Renal pelvis (tissue), 12 donors: ENCODE measurements around the gene ADCY4. TPM values are rescaled to one million over a fixed set of nuclear protein-coding genes. Genes with fewer than 3 reads are reported as not detected.
A peak's percentile ranks its signal among the peaks of the same experiment; 100 is the strongest.
"Not testable (repeated sequence)": the region's sequence is repeated elsewhere in the genome, so short reads cannot be mapped to it uniquely, and the experiment has no call there.

Experiments used
- DNase-seq: peaks from one replicate; pipeline ENCODE4 v3.0.0-alpha.2; 2013
- long read RNA-seq, 16 experiments: transcript quantifications; one replicate each; lab custom pipeline, GENCODE V29; 2026
- polyA plus RNA-seq, 3 donors: library from polyadenylated mRNA; unstranded; fragments of 120-200 nt; gene quantifications; one replicate each; pipeline ENCODE4 v1.2.1, GENCODE V29; 2013; ENCODE audit not compliant: insufficient read length in 3 of 3

The ADCY4 gene
- polyA plus RNA-seq = 10 to 100 TPM; 19.3 to 22.6 (median 20.8) TPM
- long read RNA-seq, donor 1, partial matches to known transcripts = 0 of 3 reads
- long read RNA-seq, donor 1, other reads (novel, unspliced or antisense) = 0 of 3 reads
- long read RNA-seq, donor 2, partial matches to known transcripts = 0 of 1 reads
- long read RNA-seq, donor 2, other reads (novel, unspliced or antisense) = 0 of 1 reads
- long read RNA-seq, donor 3, partial matches to known transcripts = 0 of 6 reads
- long read RNA-seq, donor 3, other reads (novel, unspliced or antisense) = 0 of 6 reads
- long read RNA-seq, donor 4, partial matches to known transcripts = 0 of 5 reads
- long read RNA-seq, donor 4, other reads (novel, unspliced or antisense) = 0 of 5 reads
- long read RNA-seq, donor 5 = 0 reads
- long read RNA-seq, donor 6, partial matches to known transcripts = 0 of 1 reads
- long read RNA-seq, donor 6, other reads (novel, unspliced or antisense) = 0 of 1 reads
- long read RNA-seq, donor 7, partial matches to known transcripts = 0 of 4 reads
- long read RNA-seq, donor 7, other reads (novel, unspliced or antisense) = 0 of 4 reads
- long read RNA-seq, donor 8, partial matches to known transcripts = 0 of 2 reads
- long read RNA-seq, donor 8, other reads (novel, unspliced or antisense) = 0 of 2 reads
- long read RNA-seq, donor 9, partial matches to known transcripts = 15 of 19 reads
- long read RNA-seq, donor 9, other reads (novel, unspliced or antisense) = 0 of 19 reads
- long read RNA-seq, donor 10, partial matches to known transcripts = 0 of 5 reads
- long read RNA-seq, donor 10, other reads (novel, unspliced or antisense) = 0 of 5 reads
- long read RNA-seq, donor 11, partial matches to known transcripts = 0 of 1 reads
- long read RNA-seq, donor 11, other reads (novel, unspliced or antisense) = 0 of 1 reads
- long read RNA-seq, donor 12, partial matches to known transcripts = 0 of 7 reads
- long read RNA-seq, donor 12, other reads (novel, unspliced or antisense) = 0 of 7 reads
- long read RNA-seq, donor 13, partial matches to known transcripts = 0 of 2 reads
- long read RNA-seq, donor 13, other reads (novel, unspliced or antisense) = 0 of 2 reads
- long read RNA-seq, donor 14 = 0 reads
- long read RNA-seq, donor 15 = 0 reads
- long read RNA-seq, donor 16, partial matches to known transcripts = 0 of 4 reads
- long read RNA-seq, donor 16, other reads (novel, unspliced or antisense) = 0 of 4 reads

DNA sequence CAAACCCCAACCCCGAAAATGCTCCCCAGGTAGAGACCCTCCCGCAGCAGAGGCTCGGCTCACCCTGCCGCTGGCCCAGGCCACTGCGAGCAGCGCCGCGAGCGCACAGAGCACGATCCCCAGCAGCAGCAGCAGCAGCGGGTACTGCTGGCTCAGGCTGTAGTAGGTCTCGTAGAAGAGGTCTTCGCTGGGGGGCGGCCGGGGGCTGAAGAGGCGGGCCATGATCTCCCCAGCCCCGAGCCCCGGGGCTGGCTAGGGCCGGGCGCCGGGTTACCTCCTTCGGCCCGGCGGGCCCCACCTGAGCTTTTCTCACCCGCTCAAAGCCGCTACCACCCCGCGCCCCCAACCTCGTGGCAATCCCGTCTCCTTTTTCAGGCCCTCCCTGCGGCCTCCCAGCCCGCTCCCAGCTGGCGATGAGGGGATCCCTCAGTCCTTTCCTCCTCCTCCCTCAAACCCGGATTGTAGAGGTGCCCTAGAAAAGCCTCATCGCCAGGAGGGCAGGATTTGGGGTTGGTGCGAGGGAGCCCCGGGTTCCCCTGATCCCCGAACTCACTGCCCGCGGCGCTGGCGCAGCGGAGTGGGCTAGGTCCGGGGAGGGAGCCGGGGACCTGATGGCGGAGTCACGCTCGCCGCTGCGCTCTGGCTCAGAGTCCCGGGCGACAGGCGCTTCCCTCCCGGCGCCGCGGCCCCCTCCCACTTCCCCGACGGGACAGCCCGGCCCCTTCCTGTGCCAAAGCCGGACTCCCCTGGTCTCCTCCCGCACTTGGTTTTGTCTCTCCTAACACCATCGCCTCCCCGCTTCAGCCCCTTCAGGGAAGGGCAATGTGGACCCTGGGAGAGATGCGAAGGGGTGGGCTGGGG lies at the start of gene ADCY4:
Gene ADCY4 (minus strand): TSS at position 641 of the 861 bp plus-strand sequence. CDS start 419 bp downstream, at position 222.
- DNase-seq = no peak

DNA sequence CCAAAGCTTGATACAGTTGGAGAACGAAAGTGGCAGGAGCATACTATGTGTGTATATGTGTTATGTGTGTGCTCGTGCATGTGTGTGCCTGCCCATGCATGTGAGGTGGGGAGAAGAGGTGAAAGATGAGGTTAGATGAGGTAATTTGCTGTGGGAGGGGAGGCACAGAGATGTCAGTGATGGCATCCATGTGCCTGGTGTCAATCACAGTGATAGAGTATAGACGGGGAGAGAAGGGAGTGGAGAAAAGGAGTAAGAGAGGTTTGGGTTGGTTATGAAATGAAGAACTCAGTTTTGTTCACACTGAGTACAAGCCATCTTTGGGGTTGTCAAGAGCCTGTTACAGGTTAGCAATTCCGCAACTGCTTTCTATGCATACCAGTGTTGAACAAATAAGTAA lies 49.3 kb upstream of the ADCY4 start:
- no peak for DNase-seq

DNA sequence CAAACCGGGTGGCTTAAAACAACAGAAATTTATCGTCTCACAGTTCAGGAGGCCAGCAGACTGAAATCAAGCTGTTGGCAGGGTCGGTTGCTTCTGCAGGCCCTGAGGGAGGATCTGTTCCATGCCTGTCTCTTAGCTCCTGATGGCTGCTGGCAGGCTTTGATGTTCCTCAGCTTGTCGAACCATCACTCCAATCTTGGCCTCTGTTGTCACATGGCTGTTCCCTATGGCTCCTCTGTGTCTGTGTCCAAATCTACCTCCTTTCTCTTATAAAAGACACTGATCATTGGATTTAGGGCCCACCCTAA lies 47.1 kb upstream of the ADCY4 start:
- peak; percentile 76 for DNase-seq

DNA sequence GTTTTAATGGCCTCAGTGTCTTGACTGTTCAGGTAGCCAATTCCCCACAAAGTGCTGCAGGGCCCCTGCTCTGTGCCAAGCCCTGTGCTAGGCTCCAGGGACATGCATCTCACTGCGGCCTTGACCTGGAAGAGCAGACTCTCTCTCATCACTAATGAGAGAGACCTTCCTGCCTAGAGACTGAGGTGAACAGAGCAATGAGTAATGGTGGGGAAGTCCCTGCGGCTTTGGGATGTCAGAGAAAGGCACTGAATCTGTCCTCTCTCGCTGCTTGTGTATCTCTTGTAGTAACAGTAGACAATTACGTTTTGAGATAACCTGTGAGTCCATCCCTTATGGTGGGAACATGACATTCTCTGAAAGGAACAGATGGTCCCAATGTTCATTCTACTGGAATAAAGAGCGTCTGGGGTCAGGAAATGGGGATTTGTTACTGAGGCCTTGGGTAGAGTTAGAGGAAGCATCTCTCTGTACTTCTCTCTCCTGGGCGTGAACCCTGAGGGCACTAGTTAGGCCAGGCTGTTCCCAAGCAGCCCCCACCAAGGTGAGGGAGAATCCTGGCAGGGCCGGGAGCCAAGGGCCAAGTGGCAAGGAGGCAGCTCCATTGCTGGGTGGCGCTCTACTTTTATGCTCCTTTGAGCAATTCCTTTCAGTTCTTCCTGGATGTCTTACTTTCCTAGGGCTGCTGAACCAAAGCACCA lies 46.6 kb upstream of the ADCY4 start:
- no peak for DNase-seq

DNA sequence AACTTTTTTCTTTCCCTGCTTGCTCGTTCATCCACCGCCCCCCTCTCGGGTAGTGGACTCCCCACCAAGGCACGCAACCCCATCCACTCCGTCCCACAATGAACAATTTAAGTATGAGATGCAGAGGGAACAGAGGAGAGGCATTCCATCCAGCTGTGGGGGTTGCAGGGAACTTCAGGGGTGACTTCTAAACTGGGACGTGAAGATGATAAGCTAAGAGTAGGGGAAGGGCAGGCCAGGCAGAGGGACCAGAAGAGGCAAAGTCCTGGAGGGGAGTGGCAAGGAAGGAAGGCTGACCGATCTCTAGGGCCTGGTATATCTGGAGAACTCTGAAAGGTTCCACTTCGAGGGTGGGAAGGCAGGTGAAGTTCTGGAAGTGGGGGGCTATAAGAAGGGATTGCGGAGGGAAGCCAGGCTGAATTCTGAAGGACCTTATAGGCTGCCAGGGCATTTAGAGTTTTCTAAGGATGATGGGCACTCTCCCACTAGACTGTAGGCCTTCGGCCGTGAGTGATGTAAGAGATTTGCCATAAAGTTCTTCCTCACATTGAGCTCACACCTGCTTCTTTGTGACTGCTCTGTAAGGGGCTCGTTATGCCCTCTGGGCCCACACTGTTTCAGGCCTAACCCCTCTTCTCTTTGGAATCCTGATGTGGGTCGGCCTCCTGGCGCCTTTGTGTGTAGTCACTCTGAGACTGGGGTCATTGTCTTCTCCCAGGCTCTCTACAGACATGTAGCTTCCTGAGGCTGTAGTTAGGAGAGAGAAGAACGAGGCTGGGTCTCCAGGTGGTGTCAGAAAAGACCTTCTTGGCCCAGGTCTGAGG lies 45.2 kb upstream of the ADCY4 start:
- DNase-seq = no peak

DNA sequence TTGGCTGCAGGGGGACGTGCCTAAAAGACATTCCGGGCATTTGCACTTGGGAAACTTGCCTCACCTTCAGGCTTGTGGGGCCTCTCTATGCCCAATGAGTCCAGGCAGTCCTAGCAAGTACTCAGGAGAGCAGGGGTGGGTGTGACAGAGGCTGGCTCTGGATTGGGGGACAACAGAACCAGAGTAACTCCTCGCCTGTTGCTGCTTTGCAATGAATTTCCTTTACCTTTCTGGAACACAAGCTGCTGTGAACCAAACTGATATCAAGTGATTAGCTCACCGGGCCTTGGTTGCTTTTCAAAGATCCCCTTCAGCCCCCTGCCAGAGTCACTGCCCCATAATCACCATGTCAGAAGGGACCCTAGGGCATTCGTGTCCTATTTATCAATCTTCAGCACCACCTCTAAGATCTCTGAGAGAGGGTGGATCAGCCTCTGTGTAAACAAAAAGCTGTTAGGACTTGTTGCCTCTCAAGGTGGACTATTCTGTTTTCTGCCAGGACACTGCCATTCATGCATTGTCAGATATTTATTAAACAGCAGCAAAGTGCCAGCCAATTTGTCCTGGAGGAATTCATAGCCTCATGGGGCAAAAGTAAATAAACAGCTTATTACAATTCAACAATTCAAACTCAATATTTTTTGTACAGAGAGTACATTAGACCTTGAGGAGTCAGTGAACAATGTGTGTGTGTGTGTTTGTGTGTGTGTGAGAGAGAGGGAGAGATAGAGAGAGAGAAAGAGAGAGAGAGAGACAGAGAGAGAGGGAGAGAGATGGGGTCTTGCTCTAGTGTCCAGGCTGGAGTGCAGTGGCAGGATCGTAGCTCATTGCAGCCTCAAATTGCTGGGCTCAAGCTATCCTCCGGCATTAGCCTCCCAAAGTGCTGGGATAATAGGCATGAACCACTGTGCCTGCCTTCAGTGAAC lies 44.4 kb upstream of the ADCY4 start:
- DNase-seq = no peak

DNA sequence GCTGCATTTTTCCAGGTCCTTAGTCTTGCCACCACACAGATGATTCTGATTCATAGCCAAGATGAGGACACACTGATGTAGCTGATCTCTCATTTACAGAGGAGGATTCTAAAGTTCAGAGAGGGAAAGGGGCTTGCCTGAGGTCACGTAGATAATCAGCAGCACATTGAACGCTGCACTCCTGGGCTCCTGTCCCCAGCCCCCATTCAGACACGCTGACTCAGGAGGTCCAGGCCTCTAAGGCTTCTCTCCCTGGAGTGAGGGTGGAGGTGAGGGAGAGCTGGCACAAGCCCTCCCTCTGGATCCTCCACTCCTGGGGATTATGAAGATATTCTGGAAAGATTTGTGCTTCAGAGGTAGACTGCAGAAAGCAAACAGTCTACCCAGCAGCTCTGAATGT lies 43.5 kb upstream of the ADCY4 start:
- DNase-seq = no peak

DNA sequence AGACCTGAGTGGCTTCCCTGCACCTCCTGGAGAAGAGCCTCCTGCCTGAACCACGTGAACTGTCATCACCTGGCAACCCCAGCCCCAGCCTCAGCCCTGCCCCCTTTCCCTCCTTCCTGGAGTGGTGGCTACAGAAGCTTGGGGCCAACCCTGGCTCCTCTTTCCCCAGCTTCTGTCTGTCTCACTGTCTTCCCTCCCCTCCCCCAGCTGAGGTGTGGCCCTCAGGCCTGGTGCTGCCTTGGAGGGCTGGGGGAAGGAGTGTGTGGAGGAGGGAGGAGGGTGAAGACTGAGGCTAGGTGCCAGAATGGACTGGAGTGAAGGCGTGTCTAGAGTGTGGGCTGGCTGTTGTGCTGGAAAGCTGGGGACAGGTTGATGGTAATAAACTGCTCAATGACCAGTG lies 42.8 kb upstream of the ADCY4 start:
- no peak for DNase-seq

DNA sequence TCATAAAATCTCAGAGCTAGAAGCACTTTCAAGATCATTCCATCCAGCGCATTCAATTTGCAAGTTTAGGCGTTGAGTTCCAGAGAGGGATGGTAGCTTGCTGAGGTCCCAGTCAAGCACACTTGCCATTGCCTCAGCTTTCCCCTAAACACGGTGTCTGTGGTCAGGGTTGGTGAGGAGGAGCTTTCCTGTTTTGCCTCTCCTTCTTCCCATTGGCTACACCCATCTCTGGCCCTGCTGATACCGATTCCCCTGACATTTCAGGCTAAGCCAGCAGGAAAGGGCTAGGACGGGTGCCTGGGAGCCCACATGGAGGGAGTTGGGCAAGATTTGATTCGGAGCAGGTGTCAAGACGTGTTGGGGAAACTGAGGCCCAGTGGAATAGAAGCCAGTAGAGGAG lies 42.3 kb upstream of the ADCY4 start:
- DNase-seq = no peak

DNA sequence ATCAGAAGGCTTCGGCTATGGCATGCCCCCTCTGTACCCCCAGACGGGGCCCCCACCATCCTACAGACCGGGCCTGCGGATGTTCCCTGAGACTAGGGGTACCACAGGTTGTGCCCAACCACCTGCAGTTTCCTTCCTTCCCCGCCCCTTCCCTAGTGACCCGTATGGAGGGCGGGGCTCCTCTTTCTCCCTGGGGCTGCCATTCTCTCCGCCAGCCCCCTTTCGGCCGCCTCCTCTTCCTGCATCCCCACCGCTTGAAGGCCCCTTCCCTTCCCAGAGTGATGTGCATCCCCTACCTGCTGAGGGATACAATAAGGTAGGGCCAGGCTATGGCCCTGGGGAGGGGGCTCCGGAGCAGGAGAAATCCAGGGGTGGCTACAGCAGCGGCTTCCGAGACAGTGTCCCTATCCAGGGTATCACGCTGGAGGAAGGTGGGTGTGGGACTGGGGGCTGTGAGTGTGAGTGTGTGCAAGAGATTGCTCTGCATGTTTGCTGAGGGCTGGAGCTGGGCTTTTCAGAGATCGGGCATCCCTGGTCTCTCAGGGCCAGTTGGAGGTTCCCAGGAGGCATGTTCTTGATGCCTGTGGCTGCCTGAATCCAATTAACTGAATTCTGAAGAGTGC lies 41.7 kb upstream of the ADCY4 start:
- no peak for DNase-seq

DNA sequence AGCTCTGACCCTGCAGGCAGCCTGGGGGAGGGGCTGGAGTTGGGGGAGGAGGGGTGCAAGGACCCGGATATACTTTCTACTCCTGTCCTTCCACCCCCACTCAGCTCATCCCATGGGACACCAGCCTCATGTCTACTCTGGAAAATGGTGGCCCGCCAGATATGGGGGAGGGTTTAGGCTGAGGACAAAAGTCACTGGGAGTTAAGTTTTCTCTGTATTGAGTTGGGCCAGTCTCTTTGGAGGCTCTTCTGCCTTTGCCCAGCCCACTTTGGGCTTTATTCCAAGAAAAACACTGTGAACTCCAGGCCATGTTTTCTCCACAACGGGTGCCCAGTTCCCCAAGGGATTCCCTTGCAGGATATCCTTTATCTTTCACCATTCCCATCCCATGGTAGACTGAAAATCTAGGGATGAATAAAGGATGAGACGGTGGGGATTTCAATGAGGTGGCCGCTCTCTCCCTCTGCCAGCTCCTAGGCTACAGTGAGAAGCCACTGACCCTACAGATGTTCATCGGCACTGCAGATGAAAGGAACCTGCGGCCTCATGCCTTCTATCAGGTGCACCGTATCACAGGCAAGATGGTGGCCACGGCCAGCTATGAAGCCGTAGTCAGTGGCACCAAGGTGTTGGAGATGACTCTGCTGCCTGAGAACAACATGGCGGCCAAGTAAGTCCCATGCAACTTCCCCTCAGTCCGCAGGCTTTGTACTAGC lies 38.0 kb upstream of the ADCY4 start:
- DNase-seq = no peak

DNA sequence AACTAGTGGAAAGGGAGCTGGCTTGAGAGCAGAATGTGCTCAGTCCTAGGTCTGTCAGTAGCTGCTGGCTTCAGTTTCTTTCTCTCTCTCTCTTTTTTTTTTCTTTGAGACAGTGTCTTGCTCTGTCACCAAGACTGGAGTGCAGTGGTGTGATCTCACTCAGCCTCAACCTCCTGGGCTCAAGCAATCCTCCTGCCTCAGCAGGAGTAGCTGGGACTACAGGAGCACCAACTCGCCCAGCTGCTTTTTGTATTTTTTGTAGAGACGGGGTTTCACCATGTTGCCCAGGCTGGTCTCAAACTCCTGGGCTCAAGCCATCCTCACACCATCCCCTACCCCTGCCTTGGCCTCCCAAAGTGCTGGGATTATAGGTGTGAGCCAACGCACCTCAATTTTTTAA lies 36.7 kb upstream of the ADCY4 start:
- DNase-seq = not testable (repeated sequence)

DNA sequence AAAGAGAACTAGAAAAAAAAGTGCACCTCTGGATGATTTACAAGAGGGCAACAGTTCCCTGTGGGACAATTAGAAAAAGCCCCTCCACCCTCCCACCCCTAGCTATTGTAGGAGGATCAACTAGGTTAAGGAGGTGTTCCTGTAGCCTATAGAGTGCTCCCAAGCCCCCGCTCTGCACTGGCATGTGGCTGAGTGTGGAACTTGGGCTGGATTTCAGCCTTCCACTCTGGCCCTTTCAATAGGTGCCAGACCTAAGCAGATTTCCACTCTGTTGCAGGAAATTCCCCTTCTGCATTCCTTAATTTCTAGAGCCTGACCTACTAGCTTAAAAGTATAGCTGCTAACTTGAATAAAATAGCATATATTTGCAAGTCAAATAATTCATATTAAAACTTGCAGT lies 35.9 kb upstream of the ADCY4 start:
- DNase-seq = no peak

DNA sequence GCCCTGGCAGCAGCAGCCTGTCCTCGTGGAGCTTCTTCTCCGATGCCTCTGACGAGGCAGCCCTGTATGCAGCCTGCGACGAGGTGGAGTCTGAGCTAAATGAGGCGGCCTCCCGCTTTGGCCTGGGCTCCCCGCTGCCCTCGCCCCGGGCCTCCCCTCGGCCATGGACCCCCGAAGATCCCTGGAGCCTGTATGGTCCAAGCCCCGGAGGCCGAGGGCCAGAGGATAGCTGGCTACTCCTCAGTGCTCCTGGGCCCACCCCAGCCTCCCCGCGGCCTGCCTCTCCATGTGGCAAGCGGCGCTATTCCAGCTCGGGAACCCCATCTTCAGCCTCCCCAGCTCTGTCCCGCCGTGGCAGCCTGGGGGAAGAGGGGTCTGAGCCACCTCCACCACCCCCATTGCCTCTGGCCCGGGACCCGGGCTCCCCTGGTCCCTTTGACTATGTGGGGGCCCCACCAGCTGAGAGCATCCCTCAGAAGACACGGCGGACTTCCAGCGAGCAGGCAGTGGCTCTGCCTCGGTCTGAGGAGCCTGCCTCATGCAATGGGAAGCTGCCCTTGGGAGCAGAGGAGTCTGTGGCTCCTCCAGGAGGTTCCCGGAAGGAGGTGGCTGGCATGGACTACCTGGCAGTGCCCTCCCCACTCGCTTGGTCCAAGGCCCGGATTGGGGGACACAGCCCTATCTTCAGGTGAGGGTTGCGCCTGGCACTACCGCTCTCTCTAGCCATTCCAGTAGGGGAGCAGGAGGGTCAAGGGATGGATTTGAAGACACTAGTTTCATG lies 35.2 kb upstream of the ADCY4 start:
- DNase-seq = no peak

DNA sequence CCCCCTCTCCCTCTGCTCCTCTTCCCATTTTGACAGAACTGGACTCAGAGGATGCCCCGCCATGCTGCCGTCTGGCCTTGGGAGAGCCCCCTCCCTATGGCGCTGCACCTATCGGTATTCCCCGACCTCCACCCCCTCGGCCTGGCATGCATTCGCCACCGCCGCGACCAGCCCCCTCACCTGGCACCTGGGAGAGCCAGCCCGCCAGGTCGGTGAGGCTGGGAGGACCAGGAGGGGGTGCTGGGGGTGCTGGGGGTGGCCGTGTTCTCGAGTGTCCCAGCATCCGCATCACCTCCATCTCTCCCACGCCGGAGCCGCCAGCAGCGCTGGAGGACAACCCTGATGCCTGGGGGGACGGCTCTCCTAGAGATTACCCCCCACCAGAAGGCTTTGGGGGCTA lies 34.6 kb upstream of the ADCY4 start:
- DNase-seq = no peak

DNA sequence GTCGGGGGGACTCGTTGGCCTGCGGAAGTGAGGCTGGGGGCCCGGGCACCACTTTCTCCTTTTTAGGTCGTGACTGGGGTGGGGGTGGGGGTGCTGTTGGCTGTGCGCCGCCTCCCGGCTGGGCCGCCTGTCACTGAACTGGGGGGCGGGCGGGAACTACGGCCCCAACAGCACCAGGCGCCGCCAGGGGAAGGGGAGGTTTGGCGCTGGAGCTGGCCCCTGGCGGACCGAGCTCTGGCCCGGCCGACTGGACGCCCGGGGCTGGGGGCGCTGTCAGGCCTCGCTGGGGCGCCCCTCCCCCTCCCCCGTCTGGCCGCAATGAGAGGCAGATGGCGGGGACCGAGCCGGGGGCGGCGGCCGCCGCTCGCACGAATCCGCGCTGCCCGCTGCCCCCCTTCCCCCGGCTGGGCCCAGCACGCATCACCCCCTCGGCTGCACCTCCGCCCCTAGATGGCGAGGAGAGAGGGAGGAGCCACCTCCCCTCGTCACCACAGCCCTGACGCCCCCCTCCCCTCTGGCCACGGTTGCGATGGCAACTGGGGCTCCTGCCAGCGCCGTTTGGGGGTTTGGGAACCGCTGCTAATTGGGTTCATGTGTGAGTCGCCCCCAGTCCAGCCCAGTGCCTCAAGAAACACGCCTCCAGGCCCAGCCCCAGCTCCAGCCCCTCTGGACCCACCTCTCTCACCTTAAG lies 33.8 kb upstream of the ADCY4 start:
- DNase-seq = peak; percentile 84
